GM10847 (cell line): ENCODE data around the gene MMP11.

Source experiments
- POLR2A ChIP-seq: IDR thresholded peaks from 2 replicates; pipeline ENCODE4 v1.6.1; 2011; ENCODE audit not compliant: insufficient read length; ENCODE audit errors: extremely low read depth

The MMP11 gene

GRCh38 chr22:23772315-23772648 lies 367 bp upstream of the MMP11 start:
- TF ChIP-seq POLR2A = no peak

GRCh38 chr22:23773483-23774113 lies 949 bp downstream of the MMP11 start:
- no peak for TF ChIP-seq POLR2A

DNA sequence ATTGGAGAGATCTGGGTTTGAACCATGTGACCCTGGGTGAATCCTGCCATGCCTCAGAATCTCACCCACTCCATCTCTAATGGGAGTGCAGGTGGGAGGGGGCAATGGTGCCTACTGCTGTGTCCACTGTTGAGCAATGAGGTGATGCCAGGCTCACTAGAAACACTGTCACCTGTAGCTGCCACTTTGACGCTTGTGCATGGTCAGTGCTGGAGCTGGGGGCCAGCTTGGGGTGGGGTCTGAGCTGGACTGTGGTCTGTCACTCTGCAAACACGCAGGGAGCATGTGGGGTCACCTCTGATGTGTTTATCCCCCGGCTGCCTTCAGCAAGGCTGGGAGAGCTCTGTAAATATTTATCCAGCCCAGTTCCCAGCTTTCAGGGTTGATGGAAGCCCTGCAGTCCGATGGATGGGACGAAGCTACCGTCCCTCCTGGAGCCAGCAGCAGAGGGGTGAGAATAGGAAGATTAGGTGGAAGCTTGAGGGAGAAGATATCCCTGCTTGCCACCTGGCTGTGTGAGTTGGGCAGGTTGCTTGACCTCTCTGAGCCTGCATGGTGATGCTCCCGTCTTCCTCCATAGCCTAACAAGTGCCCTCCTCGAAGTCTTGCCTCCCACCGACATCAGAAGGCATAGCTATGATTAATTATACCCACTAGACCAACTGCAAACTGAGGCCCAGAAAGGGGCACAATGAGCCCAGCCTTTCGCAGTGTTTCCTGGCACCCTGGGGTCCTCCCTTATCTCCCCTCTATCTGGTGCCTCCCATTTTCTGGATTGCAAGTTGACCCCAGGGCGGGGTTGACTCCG lies 1.7 kb downstream of the MMP11 start:
- no peak for TF ChIP-seq POLR2A

GRCh38 chr22:23774922-23775436 lies 2.3 kb downstream of the MMP11 start:
- no peak for TF ChIP-seq POLR2A

DNA sequence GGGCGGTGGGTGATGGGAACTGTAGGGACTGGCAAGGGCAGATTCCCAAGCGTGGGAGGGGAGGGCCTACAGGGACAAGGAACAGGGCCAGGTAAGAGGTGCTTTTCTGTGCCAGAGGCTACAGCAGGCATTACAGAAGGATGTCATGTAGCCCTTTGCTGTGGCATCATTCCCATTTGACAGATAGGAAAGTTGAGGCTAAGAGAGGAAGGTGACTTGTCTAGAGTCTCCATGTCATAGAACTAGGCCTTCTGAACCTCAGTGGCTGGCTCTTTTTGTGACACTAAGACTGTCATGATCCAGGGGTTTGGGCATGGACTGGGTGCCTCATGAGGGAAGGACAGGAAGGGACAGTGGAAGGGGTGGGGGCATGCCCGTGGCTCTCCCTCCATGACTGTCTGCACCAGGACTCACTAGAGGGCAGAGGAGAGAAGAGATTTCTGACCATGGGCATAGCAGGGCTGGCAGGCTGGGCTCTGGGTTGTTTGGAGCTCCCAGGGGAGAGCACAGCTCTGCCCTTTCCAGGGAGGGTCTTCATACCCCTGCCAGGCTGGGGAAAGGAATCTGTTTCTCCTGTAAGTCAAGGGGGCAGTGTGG lies 3.2 kb downstream of the MMP11 start:
- TF ChIP-seq POLR2A = no peak

- TF ChIP-seq POLR2A = no peak
Measured at GRCh38 chr22:23777776-23778576, 5.3 kb downstream of the MMP11 start.

- no peak for TF ChIP-seq POLR2A
Measured at GRCh38 chr22:23778577-23778900, 5.9 kb downstream of the MMP11 start.

- no peak for TF ChIP-seq POLR2A
Measured at GRCh38 chr22:23779083-23779482, 6.4 kb downstream of the MMP11 start.

GRCh38 chr22:23779731-23780130 lies 7.1 kb downstream of the MMP11 start:
- TF ChIP-seq POLR2A = no peak

GRCh38 chr22:23780146-23780748 lies 7.6 kb downstream of the MMP11 start:
- no peak for TF ChIP-seq POLR2A

DNA sequence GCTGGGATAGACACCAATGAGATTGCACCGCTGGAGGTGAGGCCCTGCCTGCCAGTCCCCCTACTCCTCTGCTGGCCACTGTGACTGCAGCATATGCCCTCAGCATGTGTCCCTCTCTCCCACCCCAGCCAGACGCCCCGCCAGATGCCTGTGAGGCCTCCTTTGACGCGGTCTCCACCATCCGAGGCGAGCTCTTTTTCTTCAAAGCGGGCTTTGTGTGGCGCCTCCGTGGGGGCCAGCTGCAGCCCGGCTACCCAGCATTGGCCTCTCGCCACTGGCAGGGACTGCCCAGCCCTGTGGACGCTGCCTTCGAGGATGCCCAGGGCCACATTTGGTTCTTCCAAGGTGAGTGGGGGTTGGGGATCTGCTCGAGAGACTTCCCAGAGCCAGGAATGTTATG lies 8.4 kb downstream of the MMP11 start:
- no peak for TF ChIP-seq POLR2A

DNA sequence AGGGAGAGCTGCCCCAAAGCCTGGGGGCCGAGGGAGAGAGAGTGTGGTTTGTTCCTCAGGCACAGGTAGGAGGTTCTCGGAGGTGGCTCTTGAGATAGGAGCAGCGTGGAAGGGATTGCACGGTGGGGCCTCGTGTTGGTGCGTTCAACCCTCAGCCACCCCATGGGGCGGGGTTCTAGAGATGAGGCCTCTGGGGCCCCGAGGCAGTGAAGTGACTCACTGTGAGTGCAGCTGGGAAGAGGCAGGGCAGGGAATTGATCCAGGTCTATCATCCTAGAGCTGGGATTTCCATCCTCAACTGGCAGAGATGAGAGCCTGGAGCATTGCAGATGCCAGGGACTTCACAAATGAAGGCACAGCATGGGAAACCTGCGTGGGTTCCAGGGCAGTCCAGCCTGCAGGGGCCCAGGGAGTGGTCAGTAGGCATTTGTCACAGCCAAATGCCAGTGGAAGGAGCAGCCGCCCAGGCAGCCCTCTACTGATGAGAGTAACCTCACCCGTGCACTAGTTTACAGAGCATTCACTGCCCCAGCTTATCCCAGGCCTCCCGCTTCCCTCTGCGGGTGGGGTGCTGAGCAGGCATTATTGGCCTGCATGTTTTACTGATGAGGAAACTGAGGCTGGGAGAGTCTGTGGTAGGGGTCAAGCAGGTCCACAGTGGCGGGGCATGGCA lies 9.0 kb downstream of the MMP11 start:
- no peak for TF ChIP-seq POLR2A

GRCh38 chr22:23782252-23782651 lies 9.6 kb downstream of the MMP11 start:
- TF ChIP-seq POLR2A = no peak

DNA sequence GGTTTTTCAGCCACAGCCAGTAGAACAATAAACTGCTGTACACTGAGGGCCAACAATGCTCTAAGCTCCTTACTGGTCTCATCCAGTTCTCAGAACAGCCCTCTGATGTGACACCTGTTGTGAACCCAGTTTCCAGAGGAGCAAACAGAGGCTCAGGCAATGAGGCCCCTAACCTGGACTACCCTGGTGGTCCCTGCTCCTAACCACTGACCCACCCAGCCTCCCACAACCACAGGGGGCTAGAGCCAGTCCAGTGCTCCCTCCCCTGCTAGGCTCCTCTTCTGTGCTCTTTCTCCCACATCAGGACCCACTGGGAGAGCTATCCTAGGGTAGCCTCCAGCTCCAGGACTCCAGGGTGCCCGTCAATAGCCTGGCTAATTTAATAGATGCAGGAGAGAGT lies 10.1 kb downstream of the MMP11 start:
- no peak for TF ChIP-seq POLR2A
